Astrocyte of the spinal cord (primary cell): Measurements from ENCODE around the gene DOK5.

Experiments used
- DNase-seq: peaks from one replicate; pipeline ENCODE4 v3.0.0; 2011; ENCODE audit warnings: low read depth, low spot score
- H3K4me3 ChIP-seq: 2 replicates; pipeline ENCODE4 v1.5.1; 2011; ENCODE audit warnings: low read depth, mild to moderate bottlenecking, low read length, moderate library complexity
- in situ Hi-C: cut with HindIII; loops from 2 replicates; pipeline ENCODE4 v1.10.0; 2017; ENCODE audit warnings: low sequenced_read_pairs
- TF ChIP-seq, protein P1 (sequence below): IDR thresholded peaks from 2 replicates; pipeline ENCODE4 v1.5.1; 2012; ENCODE audit warnings: low read depth, mild to moderate bottlenecking, low read length, inconsistent platforms

Gene DOK5

GRCh38 chr20:54475334-54476168, at the start of gene DOK5:
Gene DOK5, plus strand, starts transcription at chr20:54475593. Its CDS starts 354 bp downstream, at chr20:54475947.
- H3K4me3 ChIP-seq = peak within 1 kb of the TSS; percentile 60
- TF ChIP-seq, protein P1, sequence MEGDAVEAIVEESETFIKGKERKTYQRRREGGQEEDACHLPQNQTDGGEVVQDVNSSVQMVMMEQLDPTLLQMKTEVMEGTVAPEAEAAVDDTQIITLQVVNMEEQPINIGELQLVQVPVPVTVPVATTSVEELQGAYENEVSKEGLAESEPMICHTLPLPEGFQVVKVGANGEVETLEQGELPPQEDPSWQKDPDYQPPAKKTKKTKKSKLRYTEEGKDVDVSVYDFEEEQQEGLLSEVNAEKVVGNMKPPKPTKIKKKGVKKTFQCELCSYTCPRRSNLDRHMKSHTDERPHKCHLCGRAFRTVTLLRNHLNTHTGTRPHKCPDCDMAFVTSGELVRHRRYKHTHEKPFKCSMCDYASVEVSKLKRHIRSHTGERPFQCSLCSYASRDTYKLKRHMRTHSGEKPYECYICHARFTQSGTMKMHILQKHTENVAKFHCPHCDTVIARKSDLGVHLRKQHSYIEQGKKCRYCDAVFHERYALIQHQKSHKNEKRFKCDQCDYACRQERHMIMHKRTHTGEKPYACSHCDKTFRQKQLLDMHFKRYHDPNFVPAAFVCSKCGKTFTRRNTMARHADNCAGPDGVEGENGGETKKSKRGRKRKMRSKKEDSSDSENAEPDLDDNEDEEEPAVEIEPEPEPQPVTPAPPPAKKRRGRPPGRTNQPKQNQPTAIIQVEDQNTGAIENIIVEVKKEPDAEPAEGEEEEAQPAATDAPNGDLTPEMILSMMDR = no peak
- in situ Hi-C loops = no loop called here
- peak; percentile 19 for DNase-seq

- TF ChIP-seq, protein P1 = no peak
These were observed 46.0 kb upstream of the DOK5 start for GRCh38 chr20:54429364-54429763.

DNA sequence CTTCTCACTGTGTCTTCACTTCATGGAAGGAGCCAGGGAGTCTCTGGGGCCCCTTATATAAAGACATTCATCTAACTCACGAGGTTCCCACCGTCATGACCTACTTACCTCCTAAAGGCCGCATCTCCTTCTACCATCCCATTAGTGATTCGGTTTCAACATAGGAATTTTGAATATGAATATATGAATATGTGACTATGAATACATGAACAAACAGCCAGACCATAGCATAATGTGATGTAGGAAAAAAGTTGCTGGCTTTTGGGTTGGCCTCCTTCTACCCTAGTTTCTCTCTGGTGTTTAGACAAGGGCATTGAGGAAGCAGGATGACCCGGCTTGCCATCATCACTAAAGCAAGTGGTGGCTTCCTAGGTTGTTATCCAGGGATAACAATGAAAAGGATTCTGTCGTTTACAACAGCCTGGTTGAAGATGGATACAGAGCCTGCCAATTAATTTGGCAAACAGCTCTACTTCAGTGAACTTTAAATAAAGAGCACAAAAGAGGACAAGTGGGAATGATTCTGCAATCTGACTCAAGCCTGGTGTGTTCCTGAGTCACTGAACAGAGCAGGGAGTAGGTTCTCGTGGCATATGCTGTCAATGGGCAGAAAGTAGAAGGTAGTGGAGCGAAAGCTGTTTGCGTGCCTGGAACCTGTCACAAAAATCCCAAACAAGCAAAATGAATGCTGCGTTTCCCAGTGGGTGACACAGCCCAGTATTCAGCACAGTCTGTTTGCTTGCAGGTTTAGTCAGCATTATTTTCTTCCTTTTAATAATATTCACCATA, 44.0 kb upstream of the DOK5 start:
- TF ChIP-seq, protein P1 = no peak
- no peak overlapping the region for H3K4me3 ChIP-seq
- in situ Hi-C loops = no loop called here
- peak; percentile 1 for DNase-seq

More at GRCh38 chr20:54429364-54429763, 46.0 kb upstream of the DOK5 start:
- in situ Hi-C loops = no loop called here
- DNase-seq = no peak
- no peak overlapping the region for H3K4me3 ChIP-seq

- TF ChIP-seq, protein P1 = no peak
These were observed 42.4 kb upstream of the DOK5 start for GRCh38 chr20:54432966-54433365.

DNA sequence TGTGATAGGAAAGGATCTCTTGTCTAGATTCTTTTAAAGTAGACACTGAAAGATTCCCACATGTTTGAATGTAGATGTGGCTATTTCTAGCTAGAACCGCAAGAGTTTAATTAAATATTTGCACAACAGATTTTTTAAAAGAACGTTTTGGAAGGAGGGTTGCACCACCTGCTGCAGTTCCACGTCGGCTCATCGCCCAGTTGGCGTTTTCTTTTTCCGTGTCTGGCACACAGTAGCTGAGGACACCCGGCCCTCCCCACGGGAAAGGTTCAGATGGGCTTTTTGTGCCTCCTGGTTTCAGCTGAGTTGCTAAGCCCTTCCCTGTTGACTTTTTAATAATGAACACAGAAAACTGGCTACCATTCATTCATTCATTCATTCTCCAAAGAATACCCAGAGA, 41.8 kb upstream of the DOK5 start:
- no peak for DNase-seq
- in situ Hi-C loops = no loop called here
- TF ChIP-seq, protein P1 = no peak
- H3K4me3 ChIP-seq = no peak overlapping the region

More at GRCh38 chr20:54432966-54433365, 42.4 kb upstream of the DOK5 start:
- H3K4me3 ChIP-seq = no peak overlapping the region
- no peak for DNase-seq
- in situ Hi-C loops = no loop called here

- no peak for DNase-seq
- in situ Hi-C loops = no loop called here
- no peak overlapping the region for H3K4me3 ChIP-seq
- TF ChIP-seq, protein P1 = no peak
These were observed 41.2 kb upstream of the DOK5 start for GRCh38 chr20:54434196-54434595.
